Parathyroid adenoma (tissue), 2 donors: Measurements from ENCODE around the gene ROS1.
"Not testable (repeated sequence)": the region's sequence is repeated elsewhere in the genome, so short reads cannot be mapped to it uniquely, and the experiment has no call there.

ENCODE experiments used
- H2AFZ ChIP-seq: fragments of 300-600 bp; sonication (generic); one replicate; pipeline ENCODE4 v1.7.0; 2017; ENCODE audit warnings: antibody characterized with exemption, mild to moderate bottlenecking
- H3K27ac ChIP-seq: fragments of 300-600 bp; sonication (generic); one replicate; pipeline ENCODE4 v1.7.0; 2017
- H3K27me3 ChIP-seq: fragments of 300-600 bp; sonication (generic); one replicate; pipeline ENCODE4 v1.7.0; 2017; ENCODE audit warnings: low read length; ENCODE audit not compliant: control insufficient read depth, insufficient read depth
- H3K36me3 ChIP-seq: fragments of 300-600 bp; sonication (generic); one replicate; pipeline ENCODE4 v1.7.0; 2017; ENCODE audit warnings: low read length; ENCODE audit not compliant: control insufficient read depth, insufficient read depth
- H3K4me1 ChIP-seq: fragments of 300-600 bp; sonication (generic); one replicate; pipeline ENCODE4 v1.7.0; 2017; ENCODE audit warnings: control low read depth
- H3K4me2 ChIP-seq: fragments of 300-600 bp; sonication (generic); one replicate; pipeline ENCODE4 v1.7.0; 2017; ENCODE audit warnings: low read length
- H3K4me3 ChIP-seq: fragments of 300-600 bp; sonication (generic); one replicate; pipeline ENCODE4 v1.7.0; 2017; ENCODE audit warnings: low read depth, low read length
- H3K79me2 ChIP-seq: fragments of 300-600 bp; sonication (generic); one replicate; pipeline ENCODE4 v1.7.0; 2017; ENCODE audit warnings: control low read depth
- H3K9ac ChIP-seq: fragments of 300-600 bp; sonication (generic); one replicate; pipeline ENCODE4 v1.7.0; 2017; ENCODE audit warnings: mild to moderate bottlenecking
- H3K9me3 ChIP-seq: fragments of 300-600 bp; sonication (generic); one replicate; pipeline ENCODE4 v1.7.0; 2017; ENCODE audit warnings: low read length; ENCODE audit not compliant: control insufficient read depth
- CTCF ChIP-seq: fragments of 300-600 bp; sonication (generic); IDR thresholded peaks from one replicate; pipeline ENCODE4 v1.7.0; 2017; ENCODE audit warnings: antibody characterized with exemption, mild to moderate bottlenecking
- donor health status: primary hyperparathyroidism.

The ROS1 gene

GRCh38 chr6:117444600-117444999 is 18.9 kb upstream of the ROS1 start:
- no peaks in the 10 kb centered on the region for H3K4me1 ChIP-seq
- no peak overlapping the region for H3K4me2 ChIP-seq
- no peak for TF ChIP-seq CTCF
- H3K9ac ChIP-seq, result no peak overlapping the region
- no peak overlapping the region for H3K27ac ChIP-seq
- H3K27me3 ChIP-seq, result no peaks in the 10 kb centered on the region
- no peak overlapping the region for H2AFZ ChIP-seq
- no peaks in the 10 kb centered on the region for H3K9me3 ChIP-seq
- no peak overlapping the region for H3K4me3 ChIP-seq
- no peaks in the 10 kb centered on the region for H3K36me3 ChIP-seq
- no peaks in the 10 kb centered on the region for H3K79me2 ChIP-seq

- not testable (repeated sequence) for H3K79me2 ChIP-seq, H3K27me3 ChIP-seq, H2AFZ ChIP-seq, H3K4me2 ChIP-seq, H3K36me3 ChIP-seq, H3K4me3 ChIP-seq, H3K9me3 ChIP-seq, H3K4me1 ChIP-seq, H3K27ac ChIP-seq, H3K9ac ChIP-seq
These were observed 16.6 kb upstream of the ROS1 start for GRCh38 chr6:117442313-117442712.

GRCh38 chr6:117441824-117442264 is 16.1 kb upstream of the ROS1 start:
- H3K4me2 ChIP-seq, result no peak overlapping the region
- TF ChIP-seq CTCF, result no peak
- H2AFZ ChIP-seq, result no peak overlapping the region
- no peaks in the 10 kb centered on the region for H3K27me3 ChIP-seq
- H3K36me3 ChIP-seq, result no peaks in the 10 kb centered on the region
- H3K9ac ChIP-seq, result no peak overlapping the region
- no peaks in the 10 kb centered on the region for H3K4me1 ChIP-seq
- no peaks in the 10 kb centered on the region for H3K9me3 ChIP-seq
- no peaks in the 10 kb centered on the region for H3K79me2 ChIP-seq
- H3K27ac ChIP-seq, result no peak overlapping the region
- H3K4me3 ChIP-seq, result no peak overlapping the region

GRCh38 chr6:117440706-117441525 is 15.2 kb upstream of the ROS1 start:
- H3K9ac ChIP-seq, result no peak overlapping the region
- no peak overlapping the region for H2AFZ ChIP-seq
- H3K79me2 ChIP-seq, result no peaks in the 10 kb centered on the region
- H3K4me3 ChIP-seq, result no peak overlapping the region
- H3K36me3 ChIP-seq, result no peaks in the 10 kb centered on the region
- no peak for TF ChIP-seq CTCF
- no peaks in the 10 kb centered on the region for H3K4me1 ChIP-seq
- H3K27ac ChIP-seq, result no peak overlapping the region
- no peaks in the 10 kb centered on the region for H3K9me3 ChIP-seq
- no peak overlapping the region for H3K4me2 ChIP-seq
- H3K27me3 ChIP-seq, result no peaks in the 10 kb centered on the region

- H3K27ac ChIP-seq, result no peak overlapping the region
- H3K9ac ChIP-seq, result no peak overlapping the region
- H3K36me3 ChIP-seq, result no peaks in the 10 kb centered on the region
- no peak overlapping the region for H3K4me2 ChIP-seq
- H3K4me3 ChIP-seq, result no peak overlapping the region
- no peak overlapping the region for H2AFZ ChIP-seq
- no peak for TF ChIP-seq CTCF
- no peaks in the 10 kb centered on the region for H3K4me1 ChIP-seq
- H3K27me3 ChIP-seq, result no peaks in the 10 kb centered on the region
- H3K9me3 ChIP-seq, result no peaks in the 10 kb centered on the region
- H3K79me2 ChIP-seq, result no peaks in the 10 kb centered on the region
These were observed 6.5 kb upstream of the ROS1 start for GRCh38 chr6:117432273-117432672.
